Fibroblast of skin of left quadriceps (primary cell): ENCODE data around the gene CUL3.

Source experiments
- DNase-seq, 2 experiments: peaks; one replicate each; pipeline ENCODE4 v3.0.0-alpha.2; 2013; ENCODE audit warnings: low read depth in 2 of 2

The CUL3 gene

DNA sequence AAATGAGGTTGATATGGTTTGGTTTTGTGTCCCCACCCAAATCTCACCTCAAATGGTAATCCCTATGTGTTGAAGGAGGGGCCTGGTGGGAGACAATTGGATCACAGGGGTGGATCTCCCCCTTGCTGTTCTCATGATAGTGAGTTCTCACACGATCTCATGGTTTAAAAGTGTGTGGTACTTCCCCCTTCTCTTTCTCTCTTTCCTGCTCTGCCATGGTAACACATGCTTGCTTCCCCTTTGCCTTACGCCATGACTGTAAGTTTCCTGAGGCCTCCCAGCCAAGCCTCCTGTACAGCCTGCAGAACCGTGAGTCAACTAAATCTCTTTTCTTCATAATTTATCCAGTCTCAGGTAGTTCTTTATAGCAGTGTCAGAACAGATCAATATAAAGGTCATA is 158.5 kb downstream of the CUL3 start:
- DNase-seq = no peak

DNA sequence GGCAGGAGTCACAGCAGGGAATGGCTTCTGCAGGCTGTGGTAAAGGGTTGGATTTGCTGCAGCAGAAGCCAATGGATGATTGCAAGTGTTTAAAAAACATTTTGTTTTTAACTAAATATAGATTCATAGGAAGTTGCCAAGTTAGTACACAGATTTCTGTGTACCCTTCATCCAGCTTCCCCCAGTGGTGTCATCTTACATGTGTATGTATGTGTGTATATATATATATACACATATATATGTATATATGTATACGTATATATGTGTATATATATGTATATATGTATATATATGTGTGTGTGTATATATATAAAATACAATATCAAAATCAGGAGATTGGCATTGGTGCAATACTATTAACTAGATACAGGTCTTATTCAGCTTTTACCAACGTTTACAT is 164.1 kb downstream of the CUL3 start:
- DNase-seq = no peak
